Gastrocnemius medialis (tissue), 4 donors: ENCODE measurements around the gene NUMB. TPM values are rescaled to one million over a fixed set of nuclear protein-coding genes. Genes with fewer than 3 reads are reported as not detected.

Source experiments
- ATAC-seq, 2 donors: fragments of 150-250 bp; one replicate each; pipeline ENCODE4 v1.9.1; 2016
- DNase-seq, 2 donors: peaks; one replicate each; pipeline ENCODE4 v3.0.0-alpha.2; 2019
- H3K27ac ChIP-seq, 4 donors: fragments of 200-600 bp; sonication (generic); 1 replicate in 1 of 4; 2 replicates in 3 of 4; pipeline ENCODE4 v1.5.1; 2016 to 2018; ENCODE audit warnings: mild to moderate bottlenecking in 2 of 4, moderate library complexity in 1 of 4
- H3K27me3 ChIP-seq, 3 donors: fragments of 200-600 bp; sonication (generic) in 2 of 3; 1 replicate in 1 of 3; 2 replicates in 2 of 3; pipeline versions ENCODE4 v1.5.1 to v1.6.0; 2016 to 2019; ENCODE audit warnings: mild to moderate bottlenecking in 1 of 3, moderate library complexity in 1 of 3
- H3K36me3 ChIP-seq, 2 donors: fragments of 200-600 bp; sonication (generic) in 1 of 2; one replicate each; pipeline ENCODE4 v1.5.1; 2017 to 2018
- H3K4me1 ChIP-seq, 2 donors: fragments of 200-600 bp; sonication (generic) in 1 of 2; one replicate each; pipeline ENCODE4 v1.5.1; 2016 to 2017; ENCODE audit warnings: mild to moderate bottlenecking in 2 of 2
- H3K4me3 ChIP-seq, 4 donors: fragments of 200-600 bp; sonication (generic) in 3 of 4; 1 replicate in 1 of 4; 2 replicates in 3 of 4; pipeline ENCODE4 v1.5.1; 2016 to 2019; ENCODE audit warnings: mild to moderate bottlenecking in 2 of 4
- H3K9me3 ChIP-seq, 3 donors: fragments of 200-600 bp; sonication (generic) in 2 of 3; 1 replicate in 1 of 3; 2 replicates in 2 of 3; pipeline ENCODE4 v1.5.1; 2016 to 2019
- CTCF ChIP-seq, 5 experiments: fragments of 450-650 bp in 3 of 5; fragments of 200-600 bp in 2 of 5; sonication (generic) in 2 of 5; IDR thresholded peaks in 4 of 5; conservative IDR thresholded peaks in 1 of 5; 1 replicate in 4 of 5; 2 replicates in 1 of 5; pipeline ENCODE4 v1.5.1; 2016 to 2019; ENCODE audit warnings: antibody characterized with exemption in 5 of 5, mild to moderate bottlenecking in 3 of 5, moderate library complexity in 3 of 5
- POLR2A ChIP-seq, 2 donors: fragments of 450-650 bp; IDR thresholded peaks; one replicate each; pipeline ENCODE4 v1.6.1; 2017; ENCODE audit warnings: antibody characterized with exemption in 2 of 2, mild to moderate bottlenecking in 2 of 2, moderate library complexity in 2 of 2
- in situ Hi-C, 4 donors: fragments of 200-750 bp; cut with MboI; loops; one replicate each; pipeline versions ENCODE4 v1.15.0 to v1.8.0; 2017; ENCODE audit warnings: low sequenced_read_pairs in 4 of 4
- intact Hi-C: fragments of 100-400 bp; cut with DNase I; formaldehyde crosslinking; loops from one replicate; pipeline ENCODE4 v1.15.1; 2023; ENCODE audit warnings: low total_unique reads
- total RNA-seq, 4 donors: library from RNA; depleted of rRNA; stranded (reverse); fragments of >200 nt; gene quantifications; one replicate each; pipeline versions ENCODE4 v1.1.0 to v1.2.3, GENCODE V29; 2016

The NUMB gene
- total RNA-seq, 4 donors from 2014 or later: 14.3 to 29.8 (median 23.6) TPM

GRCh38 chr14:73338551-73338950, 119.8 kb downstream of the NUMB start:
- intact Hi-C loops (no loop called here), in situ Hi-C loops (no loop called here)
- DNase-seq (no peak), ATAC-seq (no peak)
- no peak for TF ChIP-seq POLR2A (IDR thresholded peaks at IDR 0.05)
- TF ChIP-seq CTCF (IDR thresholded peaks at IDR 0.05 in 4 of 5, conservative IDR thresholded peaks at IDR 0.05 in 1 of 5): no peak
- Histone ChIP-seq H3K9me3 (no peaks in the 10 kb centered on the region), H3K4me1 (peaks cover 0 to 6% of the 10 kb centered on the region in 2 donors), H3K27ac (no peak overlapping the region), H3K36me3 (no peaks in the 10 kb centered on the region), H3K27me3 (no peaks in the 10 kb centered on the region), H3K4me3 (no peak overlapping the region)

- in situ Hi-C loops: no loop called here
- H3K9me3 ChIP-seq: no peaks in the 10 kb centered on the region
- no peak overlapping the region for H3K27ac ChIP-seq
- intact Hi-C loops: no loop called here
- no peak for TF ChIP-seq CTCF (IDR thresholded peaks at IDR 0.05 in 4 of 5, conservative IDR thresholded peaks at IDR 0.05 in 1 of 5)
- TF ChIP-seq POLR2A (IDR thresholded peaks at IDR 0.05): no peak
- H3K36me3 ChIP-seq: no peaks in the 10 kb centered on the region
- no peak for ATAC-seq
- no peaks in the 10 kb centered on the region for H3K27me3 ChIP-seq
- no peak for DNase-seq
- H3K4me3 ChIP-seq: no peak overlapping the region
- H3K4me1 ChIP-seq: peaks cover 0 to 6% of the 10 kb centered on the region in 2 donors
Measured at GRCh38 chr14:73333031-73333430, 125.3 kb downstream of the NUMB start.

GRCh38 chr14:73325630-73326299, 132.6 kb downstream of the NUMB start:
- TF ChIP-seq CTCF (IDR thresholded peaks at IDR 0.05 in 4 of 5, conservative IDR thresholded peaks at IDR 0.05 in 1 of 5): no peak
- TF ChIP-seq POLR2A (IDR thresholded peaks at IDR 0.05): no peak
- Histone ChIP-seq H3K9me3 (no peaks in the 10 kb centered on the region), H3K27me3 (no peaks in the 10 kb centered on the region), H3K27ac (no peak overlapping the region), H3K36me3 (no peaks in the 10 kb centered on the region), H3K4me3 (no peak overlapping the region), H3K4me1 (no peaks in the 10 kb centered on the region)
- ATAC-seq: no peak
- in situ Hi-C loops: no loop called here
- DNase-seq: no peak
- intact Hi-C loops: no loop called here

GRCh38 chr14:73325063-73325462, 133.3 kb downstream of the NUMB start:
- TF ChIP-seq POLR2A (IDR thresholded peaks at IDR 0.05) (no peak), CTCF (IDR thresholded peaks at IDR 0.05 in 4 of 5, conservative IDR thresholded peaks at IDR 0.05 in 1 of 5) (no peak)
- Histone ChIP-seq H3K27me3 (no peaks in the 10 kb centered on the region), H3K9me3 (no peaks in the 10 kb centered on the region), H3K27ac (no peak overlapping the region), H3K4me1 (no peaks in the 10 kb centered on the region), H3K4me3 (no peak overlapping the region), H3K36me3 (no peaks in the 10 kb centered on the region)
- in situ Hi-C loops (no loop called here), intact Hi-C loops (no loop called here)
- no peak for ATAC-seq
- DNase-seq: no peak

GRCh38 chr14:73324533-73324932, 133.8 kb downstream of the NUMB start:
- intact Hi-C loops: no loop called here
- ATAC-seq: no peak
- Histone ChIP-seq H3K27me3 (no peaks in the 10 kb centered on the region), H3K27ac (no peak overlapping the region), H3K4me1 (no peaks in the 10 kb centered on the region), H3K4me3 (no peak overlapping the region), H3K36me3 (no peaks in the 10 kb centered on the region), H3K9me3 (no peaks in the 10 kb centered on the region)
- DNase-seq: no peak
- TF ChIP-seq CTCF (IDR thresholded peaks at IDR 0.05 in 4 of 5, conservative IDR thresholded peaks at IDR 0.05 in 1 of 5) (no peak), POLR2A (IDR thresholded peaks at IDR 0.05) (no peak)
- in situ Hi-C loops: no loop called here
